Stimulated activated CD8-positive, alpha-beta memory T cell treated with anti-CD3 and anti-CD28 coated beads, Interleukin-7, amount 100 ng/mL, for 4 hours (primary cell): Measurements from ENCODE around the gene MAN1C1.

Source experiments
- DNase-seq, 2 donors: peaks; one replicate each; pipeline ENCODE4 v3.0.0-alpha.2; 2020; ENCODE audit warnings: low read depth in 2 of 2

The MAN1C1 gene

GRCh38 chr1:25817840-25818501 lies 201.4 kb downstream of the MAN1C1 start:
- no peak for DNase-seq

- DNase-seq: no peak
Measured at GRCh38 chr1:25818569-25818968, 202.0 kb downstream of the MAN1C1 start.

DNA sequence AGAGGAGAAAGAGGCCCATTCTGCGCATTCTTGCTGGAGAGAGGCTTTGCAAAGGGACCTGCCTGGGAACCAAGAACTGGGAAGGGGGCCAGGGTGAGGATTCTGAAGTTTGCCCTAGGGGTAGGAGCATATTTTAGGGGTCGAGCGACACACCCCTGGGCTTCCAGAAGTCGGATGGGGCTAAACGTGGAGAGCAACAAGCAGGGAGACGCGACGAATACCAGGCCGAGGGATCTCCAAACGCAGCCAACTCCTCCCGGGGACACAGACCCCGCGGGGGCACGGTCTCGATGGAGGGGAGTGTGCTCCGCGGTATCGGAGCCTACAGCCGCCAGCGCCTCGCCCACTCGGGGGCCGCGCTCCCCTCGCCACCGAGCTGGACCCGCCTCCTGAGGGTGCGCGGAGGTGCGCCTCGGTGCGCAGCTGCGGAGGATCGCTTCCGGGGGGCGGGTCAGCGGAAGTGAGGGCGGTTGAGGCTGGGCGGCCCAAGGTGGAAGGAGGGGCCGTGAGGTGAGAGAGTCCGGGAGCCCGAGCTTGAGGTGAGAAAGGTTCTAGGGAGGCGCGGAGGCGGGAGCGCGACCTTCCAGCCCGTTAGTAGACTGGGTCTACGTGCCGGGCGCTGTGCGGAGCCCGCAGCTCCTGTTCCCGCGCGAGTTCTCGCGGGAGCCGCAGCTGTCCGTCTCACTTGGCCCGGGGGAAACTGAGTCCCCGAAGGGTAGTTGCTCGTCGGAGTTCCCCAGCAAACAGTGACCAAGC lies 203.1 kb downstream of the MAN1C1 start, which contains the start of gene MTFR1L:
Gene MTFR1L (plus strand): TSS at position 464 of the 756 bp plus-strand sequence. CDS start 3,151 bp downstream, outside the sequence.
- peak; percentile 87 to 93 for DNase-seq

GRCh38 chr1:25820247-25821111 lies 203.9 kb downstream of the MAN1C1 start:
- peak; percentile 50 to 58 for DNase-seq

- no peak for DNase-seq
Measured at GRCh38 chr1:25821112-25821476, 204.5 kb downstream of the MAN1C1 start.

GRCh38 chr1:25821630-25822091 lies 205.1 kb downstream of the MAN1C1 start:
- DNase-seq: no peak

DNA sequence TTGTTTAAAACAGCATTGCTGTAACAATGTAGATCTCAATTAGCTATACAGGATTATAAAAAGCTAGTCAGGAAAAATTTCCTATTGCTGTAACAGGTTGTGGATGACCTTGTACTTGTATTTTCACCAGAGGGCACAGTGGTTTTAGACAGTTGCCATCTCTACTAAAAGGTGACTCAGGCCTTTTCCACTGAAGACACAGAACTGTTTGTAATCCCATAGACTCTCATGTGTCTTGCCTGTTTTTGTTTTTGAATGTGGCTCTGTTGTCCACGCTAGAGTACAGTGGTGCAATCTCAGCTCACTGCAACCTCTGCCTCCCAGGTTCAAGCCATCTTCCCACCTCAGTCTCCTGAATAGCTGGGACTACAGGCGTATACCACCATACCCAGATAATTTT lies 209.0 kb downstream of the MAN1C1 start:
- no peak for DNase-seq

GRCh38 chr1:25826571-25826970 lies 210.0 kb downstream of the MAN1C1 start:
- no peak for DNase-seq

DNA sequence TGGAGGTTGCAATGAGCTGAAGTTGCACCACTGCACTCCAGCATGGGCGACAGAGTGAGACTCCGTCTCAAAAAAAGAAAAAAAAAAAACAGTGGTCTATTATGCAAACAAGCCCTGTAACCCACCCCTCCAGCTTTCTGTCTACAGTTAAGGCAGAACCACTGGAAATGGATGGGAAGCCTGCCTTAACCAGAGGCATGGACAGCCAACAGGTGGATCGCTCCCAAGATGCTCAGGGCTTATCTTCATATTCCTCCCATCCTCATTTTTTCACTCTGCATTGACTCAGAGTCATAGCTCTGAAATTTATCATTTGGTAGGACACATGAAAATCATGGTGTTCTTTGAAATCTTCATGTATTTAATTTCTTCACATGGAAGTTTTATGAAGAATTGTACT lies 211.9 kb downstream of the MAN1C1 start:
- no peak for DNase-seq

DNA sequence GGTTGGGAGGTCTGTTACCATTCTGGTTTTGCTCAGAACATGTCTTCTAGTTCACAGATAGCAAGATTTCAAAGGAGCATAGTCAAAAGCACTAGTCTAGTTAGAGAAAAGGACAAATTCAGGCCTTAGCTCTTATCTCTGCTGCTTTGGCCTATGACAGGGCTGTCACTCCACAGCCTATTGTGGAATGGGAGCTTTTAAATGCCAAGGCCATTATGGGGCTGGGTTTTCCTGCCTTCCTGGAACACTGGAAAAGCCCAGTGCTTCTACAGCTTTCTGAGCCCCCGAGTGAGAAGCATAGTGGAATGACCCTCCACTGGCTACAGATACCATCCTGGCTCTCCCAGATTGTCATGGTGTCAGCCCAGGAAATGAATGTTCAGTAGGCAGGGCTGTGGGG lies 212.5 kb downstream of the MAN1C1 start:
- no peak for DNase-seq

DNA sequence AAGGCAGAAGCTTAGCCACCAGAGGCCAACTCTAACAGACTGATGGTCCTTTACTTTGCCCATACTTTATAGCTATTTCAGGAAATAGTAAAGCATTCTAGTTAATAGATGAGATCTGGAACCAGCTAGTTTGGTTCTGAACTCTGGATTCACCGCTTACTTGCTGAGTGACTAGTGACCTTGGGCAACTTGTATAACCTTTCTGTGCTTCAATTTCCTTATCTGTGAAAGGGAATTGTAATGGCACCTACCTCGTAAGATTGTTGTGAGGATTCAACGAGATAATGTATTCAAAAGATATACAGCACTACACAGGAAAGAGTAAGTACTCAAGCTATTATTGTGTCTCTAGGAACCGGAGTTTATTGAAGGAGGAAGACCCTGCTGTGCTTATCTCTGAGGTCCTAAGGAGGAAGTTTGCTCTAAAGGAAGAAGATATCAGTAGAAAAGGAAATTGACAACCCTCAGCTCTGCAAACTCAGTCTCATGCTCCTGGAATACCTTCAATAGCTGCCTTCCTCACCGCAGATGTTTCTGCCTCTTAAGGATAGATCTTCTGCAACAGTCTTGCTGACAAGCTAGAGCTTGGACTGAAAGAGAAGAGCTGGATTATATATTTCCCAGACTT lies 215.1 kb downstream of the MAN1C1 start:
- DNase-seq: no peak

- no peak for DNase-seq
Measured at GRCh38 chr1:25832336-25833037, 215.9 kb downstream of the MAN1C1 start.

GRCh38 chr1:25833158-25833557 lies 216.6 kb downstream of the MAN1C1 start:
- no peak for DNase-seq
